GM12801 (cell line): ENCODE results near the gene GSTO1.

Source experiments
- CTCF ChIP-seq: IDR thresholded peaks from one replicate; pipeline ENCODE4 v1.5.1; 2011; ENCODE audit warnings: control low read depth; ENCODE audit not compliant: insufficient read length; ENCODE audit errors: extremely low read depth

The GSTO1 gene

GRCh38 chr10:104252368-104252767, 2.3 kb upstream of the GSTO1 start:
- no peak for TF ChIP-seq CTCF

GRCh38 chr10:104253106-104253505, 1.6 kb upstream of the GSTO1 start:
- TF ChIP-seq CTCF, result no peak

- no peak for TF ChIP-seq CTCF
Observed at GRCh38 chr10:104253606-104254410, 884 bp upstream of the GSTO1 start.

- no peak for TF ChIP-seq CTCF
Observed at GRCh38 chr10:104255311-104255981, 754 bp downstream of the GSTO1 start.

GRCh38 chr10:104256335-104256961, 1.8 kb downstream of the GSTO1 start:
- TF ChIP-seq CTCF, result no peak

- no peak for TF ChIP-seq CTCF
Observed at GRCh38 chr10:104257235-104257634, 2.5 kb downstream of the GSTO1 start.

GRCh38 chr10:104258209-104258608, 3.5 kb downstream of the GSTO1 start:
- no peak for TF ChIP-seq CTCF
